GM13977 (cell line): ENCODE results near the gene NKX2-2.

Experiments used
- DNase-seq: peaks from one replicate; pipeline ENCODE4 v3.0.0; 2012; ENCODE audit warnings: low spot score
- CTCF ChIP-seq: IDR thresholded peaks from 2 replicates; pipeline ENCODE4 v1.5.1; 2012; ENCODE audit warnings: mild to moderate bottlenecking, control low read depth; ENCODE audit not compliant: insufficient read depth; ENCODE audit errors: extremely low read depth, missing control alignments
- in situ Hi-C: fragments of 300-500 bp; cut with MboI; formaldehyde crosslinking; loops from one replicate; pipeline ENCODE4 v1.12.0; 2022; ENCODE audit warnings: low sequenced_read_pairs, low pct_unique_long_range_greater_than_20kb, mixed read lengths, inconsistent platforms; ENCODE audit not compliant: unreplicated experiment

The NKX2-2 gene

GRCh38 chr20:21500599-21500998 lies 13.3 kb downstream of the NKX2-2 start:
- TF ChIP-seq CTCF, result no peak
- in situ Hi-C loops, result loop anchor here (5.0 to 25.0 kb wide), 4 partner anchors 268 to 1138 kb away; partner anchors contain the start of genes INSM1 and LINC00237
- DNase-seq, result no peak

GRCh38 chr20:21499641-21500040 lies 14.2 kb downstream of the NKX2-2 start:
- no peak for TF ChIP-seq CTCF
- in situ Hi-C loops, result loop anchor here (5.0 to 25.0 kb wide), 4 partner anchors 267 to 1137 kb away; partner anchors contain the start of genes INSM1 and LINC00237
- DNase-seq, result no peak

- no peak for TF ChIP-seq CTCF
- DNase-seq, result no peak
- in situ Hi-C loops, result no loop called here
These were observed 15.2 kb downstream of the NKX2-2 start for GRCh38 chr20:21498635-21499034.

GRCh38 chr20:21498195-21498594 lies 15.7 kb downstream of the NKX2-2 start:
- no peak for TF ChIP-seq CTCF
- in situ Hi-C loops, result no loop called here
- no peak for DNase-seq

- no peak for TF ChIP-seq CTCF
- no peak for DNase-seq
- in situ Hi-C loops, result no loop called here
These were observed 17.4 kb downstream of the NKX2-2 start for GRCh38 chr20:21496452-21496851.

- no peak for DNase-seq
- in situ Hi-C loops, result no loop called here
These were observed 20.8 kb downstream of the NKX2-2 start for GRCh38 chr20:21493049-21493448.

More at GRCh38 chr20:21493049-21493448, 20.8 kb downstream of the NKX2-2 start:
- no peak for TF ChIP-seq CTCF
